H9 (cell line): ENCODE measurements around the gene EGFL6. TPM values are rescaled to one million over a fixed set of nuclear protein-coding genes. Genes with fewer than 3 reads are reported as not detected.

Experiments
- DNase-seq: peaks from one replicate; pipeline ENCODE4 v3.0.0-alpha.2; 2017
- H2AFZ ChIP-seq: one replicate; pipeline ENCODE4 v1.6.1; 2013; ENCODE audit warnings: mild to moderate bottlenecking, low read length, control low read depth, moderate library complexity
- H2AK5ac ChIP-seq: 2 replicates; pipeline ENCODE4 v1.6.1; 2013; ENCODE audit warnings: low read length, control low read depth, mixed read lengths; ENCODE audit not compliant: insufficient read length
- H2BK120ac ChIP-seq: one replicate; pipeline ENCODE4 v1.6.1; 2013; ENCODE audit warnings: low read depth, mild to moderate bottlenecking, low read length, control low read depth, inconsistent platforms; ENCODE audit not compliant: poor library complexity, severe bottlenecking
- H2BK12ac ChIP-seq: 2 replicates; pipeline ENCODE4 v1.6.1; 2013; ENCODE audit warnings: low read length, control low read depth, mixed read lengths, low read depth; ENCODE audit not compliant: insufficient read length
- H2BK15ac ChIP-seq: 2 replicates; pipeline ENCODE4 v1.6.1; 2013; ENCODE audit warnings: low read depth, low read length, control low read depth
- H2BK20ac ChIP-seq: one replicate; pipeline ENCODE4 v1.6.1; 2013; ENCODE audit warnings: low read depth, mild to moderate bottlenecking, low read length, control low read depth, inconsistent platforms; ENCODE audit not compliant: poor library complexity, severe bottlenecking
- H2BK5ac ChIP-seq: 2 replicates; pipeline ENCODE4 v1.6.1; 2013; ENCODE audit warnings: low read length, control low read depth, mixed read lengths; ENCODE audit not compliant: insufficient read length
- H3K14ac ChIP-seq: 2 replicates; pipeline ENCODE4 v1.6.1; 2013; ENCODE audit warnings: low read length, control low read depth; ENCODE audit not compliant: insufficient read depth
- H3K18ac ChIP-seq: 2 replicates; pipeline ENCODE4 v1.6.1; 2013; ENCODE audit warnings: low read depth, mild to moderate bottlenecking, mixed read lengths, low read length, control low read depth; ENCODE audit not compliant: insufficient read length
- H3K23ac ChIP-seq: 2 replicates; pipeline ENCODE4 v1.6.1; 2013; ENCODE audit warnings: low read length, control low read depth, mixed read lengths, low read depth; ENCODE audit not compliant: insufficient read length
- H3K23me2 ChIP-seq: 2 replicates; pipeline ENCODE4 v1.6.1; 2013; ENCODE audit warnings: low read depth, mild to moderate bottlenecking, mixed read lengths, low read length, control low read depth; ENCODE audit not compliant: insufficient read length, poor library complexity, severe bottlenecking
- H3K27ac ChIP-seq: 2 replicates; pipeline ENCODE4 v1.5.1; 2013; ENCODE audit warnings: low read length, control low read depth, mixed read lengths, low read depth; ENCODE audit not compliant: insufficient read length
- H3K27me3 ChIP-seq: 2 replicates; pipeline ENCODE4 v1.6.1; 2013; ENCODE audit warnings: low read length, control low read depth, inconsistent platforms; ENCODE audit not compliant: insufficient read depth
- H3K4ac ChIP-seq: 2 replicates; pipeline ENCODE4 v1.6.1; 2013; ENCODE audit warnings: low read depth, mild to moderate bottlenecking, control low read depth, inconsistent platforms, low read length, moderate library complexity
- H3K4me1 ChIP-seq: 2 replicates; pipeline ENCODE4 v1.6.1; 2013; ENCODE audit warnings: low read length, control low read depth, inconsistent platforms; ENCODE audit not compliant: insufficient read depth
- H3K4me2 ChIP-seq: 2 replicates; pipeline ENCODE4 v1.6.1; 2013; ENCODE audit warnings: low read length, control low read depth, mixed read lengths; ENCODE audit not compliant: insufficient read length, insufficient read depth
- H3K56ac ChIP-seq: 2 replicates; pipeline ENCODE4 v1.6.1; 2013; ENCODE audit warnings: low read depth, mild to moderate bottlenecking, mixed read lengths, low read length, control low read depth; ENCODE audit not compliant: insufficient read length
- H3K79me1 ChIP-seq: 2 replicates; pipeline ENCODE4 v1.6.1; 2013; ENCODE audit warnings: low read depth, mild to moderate bottlenecking, moderate library complexity, low read length, control low read depth, inconsistent platforms; ENCODE audit not compliant: insufficient read depth, poor library complexity, severe bottlenecking
- H3K79me2 ChIP-seq: 2 replicates; pipeline ENCODE4 v1.6.1; 2013; ENCODE audit warnings: low read length, control low read depth, inconsistent platforms; ENCODE audit not compliant: insufficient read depth
- H3K9ac ChIP-seq: 2 replicates; pipeline ENCODE4 v1.6.1; 2013; ENCODE audit warnings: low read length, control low read depth, mixed read lengths; ENCODE audit not compliant: insufficient read length; ENCODE audit errors: extremely low read depth
- H3K9me3 ChIP-seq: one replicate; pipeline ENCODE4 v1.6.1; 2013; ENCODE audit warnings: low read depth, low read length, inconsistent platforms; ENCODE audit not compliant: control insufficient read depth
- H3T11ph ChIP-seq: one replicate; pipeline ENCODE4 v1.6.1; 2013; ENCODE audit warnings: mild to moderate bottlenecking, low read length, control low read depth, inconsistent platforms
- H4K20me1 ChIP-seq: one replicate; pipeline ENCODE4 v1.6.1; 2013; ENCODE audit not compliant: control insufficient read depth, insufficient read length, insufficient read depth
- H4K5ac ChIP-seq: 2 replicates; pipeline ENCODE4 v1.6.1; 2013; ENCODE audit warnings: low read depth, mild to moderate bottlenecking, mixed read lengths, low read length, control low read depth; ENCODE audit not compliant: insufficient read length
- H4K8ac ChIP-seq: replicated peaks from 2 replicates; pipeline ENCODE4 v1.6.1; 2013; ENCODE audit warnings: low read length, control low read depth, mixed read lengths, low read depth; ENCODE audit not compliant: insufficient read length
- H4K91ac ChIP-seq: 2 replicates; pipeline ENCODE4 v1.6.1; 2013; ENCODE audit warnings: low read depth, mild to moderate bottlenecking, moderate library complexity, mixed read lengths, low read length, control low read depth; ENCODE audit not compliant: insufficient read length
- H3K27ac Mint-ChIP-seq, 3 experiments: 2 replicates in 2 of 3; 3 replicates in 1 of 3; pipeline ENCODE4 v1.8.0; 2020 to 2021; ENCODE audit warnings: mixed read lengths in 3 of 3, mild to moderate bottlenecking in 1 of 3, moderate library complexity in 1 of 3
- H3K27me3 Mint-ChIP-seq: 2 replicates; pipeline ENCODE4 v1.8.0; 2021; ENCODE audit warnings: low read depth, mild to moderate bottlenecking, moderate library complexity, mixed read lengths
- H3K36me3 Mint-ChIP-seq, 3 experiments: 2 replicates in 2 of 3; 3 replicates in 1 of 3; pipeline ENCODE4 v1.8.0; 2020 to 2021; ENCODE audit warnings: low read depth in 3 of 3, mixed read lengths in 3 of 3; ENCODE audit not compliant: insufficient read depth in 1 of 3
- H3K4me1 Mint-ChIP-seq, 2 experiments: 2 replicates each; pipeline ENCODE4 v1.8.0; 2020; ENCODE audit warnings: mixed read lengths in 2 of 2
- H3K4me3 Mint-ChIP-seq, 2 experiments: 2 replicates in 1 of 2; 3 replicates in 1 of 2; pipeline ENCODE4 v1.8.0; 2020 to 2021; ENCODE audit warnings: mild to moderate bottlenecking in 2 of 2, mixed read lengths in 2 of 2, moderate library complexity in 1 of 2
- H3K9me3 Mint-ChIP-seq, 2 experiments: 2 replicates in 1 of 2; 3 replicates in 1 of 2; pipeline ENCODE4 v1.8.0; 2020; ENCODE audit warnings: mild to moderate bottlenecking in 2 of 2, mixed read lengths in 2 of 2, moderate library complexity in 1 of 2
- WGBS: extraction: QIAGEN DNeasy Blood & Tissue Kit; methylation state at CpG from one replicate; pipeline ENCODE4 v1.1.7; 2013; ENCODE audit warnings: missing lambda C conversion rate, low lambda C conversion rate, mixed read lengths; ENCODE audit not compliant: insufficient read length; ENCODE audit errors: extremely low coverage; 5-methylcytosine and 5-hydroxymethylcytosine counted together
- total RNA-seq: library from RNA; stranded (reverse); gene quantifications from 2 replicates; pipeline ENCODE4 v1.2.1, GENCODE V29; 2021
- TF ChIP-seq, protein P1 (sequence below): fragments of 200-600 bp; sonication (generic); conservative IDR thresholded peaks from 3 replicates; pipeline ENCODE4 v1.8.0; 2021; ENCODE audit warnings: antibody characterized with exemption, mild to moderate bottlenecking

EGFL6 gene
- total RNA-seq, 1 experiment from 2014 or later: 0.94 TPM

DNA sequence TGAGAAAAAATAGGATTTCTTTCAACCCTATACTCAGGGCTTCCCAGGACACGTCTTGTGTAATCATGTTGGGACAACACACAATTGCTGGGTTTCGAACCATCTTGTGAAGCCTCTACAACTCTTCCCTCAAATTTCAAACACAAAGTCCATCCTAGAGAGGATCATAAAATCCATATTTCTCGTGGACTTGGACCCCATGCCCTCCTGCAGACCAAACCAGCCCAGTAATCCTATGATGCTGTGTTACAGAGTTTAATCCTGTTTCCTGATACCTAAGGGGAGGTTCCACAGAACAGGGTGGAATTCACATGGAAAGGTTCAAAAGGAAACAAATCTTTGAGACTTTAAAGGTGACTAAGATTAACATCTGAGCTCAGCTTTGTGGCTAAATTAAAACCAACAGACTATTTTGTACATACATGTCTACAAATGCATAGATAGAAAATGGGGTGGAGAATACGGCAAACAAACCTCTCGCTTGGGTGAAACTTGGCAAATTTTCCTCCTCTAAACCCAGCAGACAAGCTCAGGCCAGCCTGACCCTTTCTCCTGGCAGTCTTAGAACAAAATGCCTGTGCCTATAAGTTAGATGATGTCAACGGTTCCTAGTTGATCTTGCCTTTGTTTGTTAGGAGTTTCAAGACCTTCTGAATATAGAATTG is 38.1 kb downstream of the EGFL6 start:
- no peak overlapping the region for H4K91ac ChIP-seq
- H3T11ph ChIP-seq: no peak overlapping the region
- H2AFZ ChIP-seq: no peak overlapping the region
- no peak overlapping the region for H4K8ac ChIP-seq
- H2BK5ac ChIP-seq: no peak overlapping the region
- H2BK20ac ChIP-seq: no peak overlapping the region
- DNase-seq: no peak
- no peak overlapping the region for H3K56ac ChIP-seq
- H2BK12ac ChIP-seq: no peak overlapping the region
- no peak overlapping the region for H3K14ac ChIP-seq
- no peak overlapping the region for H2BK15ac ChIP-seq
- H3K9me3 Mint-ChIP-seq: peaks cover 23 to 27% of the 10 kb centered on the region in 2 experiments
- no peaks in the 10 kb centered on the region; a peak in 3 of 7 replicates for H3K36me3 Mint-ChIP-seq
- H3K23me2 ChIP-seq: no peaks in the 10 kb centered on the region
- H3K18ac ChIP-seq: no peak overlapping the region
- H4K20me1 ChIP-seq: no peaks in the 10 kb centered on the region
- no peak overlapping the region for H3K27ac Mint-ChIP-seq
- no peaks in the 10 kb centered on the region for H3K4me1 ChIP-seq
- H3K9me3 ChIP-seq: no peaks in the 10 kb centered on the region
- H3K4ac ChIP-seq: no peak overlapping the region
- no peaks in the 10 kb centered on the region for H3K27me3 Mint-ChIP-seq
- WGBS: no CpG with 5 or more reads among the region's 6 CpGs
- H3K79me2 ChIP-seq: no peaks in the 10 kb centered on the region
- no peak overlapping the region for H3K9ac ChIP-seq
- TF ChIP-seq, protein P1, sequence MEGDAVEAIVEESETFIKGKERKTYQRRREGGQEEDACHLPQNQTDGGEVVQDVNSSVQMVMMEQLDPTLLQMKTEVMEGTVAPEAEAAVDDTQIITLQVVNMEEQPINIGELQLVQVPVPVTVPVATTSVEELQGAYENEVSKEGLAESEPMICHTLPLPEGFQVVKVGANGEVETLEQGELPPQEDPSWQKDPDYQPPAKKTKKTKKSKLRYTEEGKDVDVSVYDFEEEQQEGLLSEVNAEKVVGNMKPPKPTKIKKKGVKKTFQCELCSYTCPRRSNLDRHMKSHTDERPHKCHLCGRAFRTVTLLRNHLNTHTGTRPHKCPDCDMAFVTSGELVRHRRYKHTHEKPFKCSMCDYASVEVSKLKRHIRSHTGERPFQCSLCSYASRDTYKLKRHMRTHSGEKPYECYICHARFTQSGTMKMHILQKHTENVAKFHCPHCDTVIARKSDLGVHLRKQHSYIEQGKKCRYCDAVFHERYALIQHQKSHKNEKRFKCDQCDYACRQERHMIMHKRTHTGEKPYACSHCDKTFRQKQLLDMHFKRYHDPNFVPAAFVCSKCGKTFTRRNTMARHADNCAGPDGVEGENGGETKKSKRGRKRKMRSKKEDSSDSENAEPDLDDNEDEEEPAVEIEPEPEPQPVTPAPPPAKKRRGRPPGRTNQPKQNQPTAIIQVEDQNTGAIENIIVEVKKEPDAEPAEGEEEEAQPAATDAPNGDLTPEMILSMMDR: no peak
- H2AK5ac ChIP-seq: no peak overlapping the region
- peaks cover 7 to 14% of the 10 kb centered on the region in 2 experiments for H3K4me1 Mint-ChIP-seq
- H3K27ac ChIP-seq: no peak overlapping the region
- no peak overlapping the region for H4K5ac ChIP-seq
- no peaks in the 10 kb centered on the region for H3K79me1 ChIP-seq
- no peak overlapping the region for H2BK120ac ChIP-seq
- no peak overlapping the region for H3K23ac ChIP-seq
- no peak overlapping the region for H3K4me3 Mint-ChIP-seq
- no peaks in the 10 kb centered on the region for H3K27me3 ChIP-seq
- H3K4me2 ChIP-seq: no peak overlapping the region
